Gastrocnemius medialis (tissue), 4 donors: Measurements from ENCODE around the gene FAM114A1.
"Not testable (repeated sequence)": the region's sequence is repeated elsewhere in the genome, so short reads cannot be mapped to it uniquely, and the experiment has no call there.

Experiments used
- POLR2A ChIP-seq, 2 donors: fragments of 450-650 bp; IDR thresholded peaks; one replicate each; pipeline ENCODE4 v1.6.1; 2017; ENCODE audit warnings: antibody characterized with exemption in 2 of 2, mild to moderate bottlenecking in 2 of 2, moderate library complexity in 2 of 2
- TF ChIP-seq, protein P1 (sequence below), 5 experiments: fragments of 450-650 bp in 3 of 5; fragments of 200-600 bp in 2 of 5; sonication (generic) in 2 of 5; IDR thresholded peaks in 4 of 5; conservative IDR thresholded peaks in 1 of 5; 1 replicate in 4 of 5; 2 replicates in 1 of 5; pipeline ENCODE4 v1.5.1; 2016 to 2019; ENCODE audit warnings: antibody characterized with exemption in 5 of 5, mild to moderate bottlenecking in 3 of 5, moderate library complexity in 3 of 5

DNA sequence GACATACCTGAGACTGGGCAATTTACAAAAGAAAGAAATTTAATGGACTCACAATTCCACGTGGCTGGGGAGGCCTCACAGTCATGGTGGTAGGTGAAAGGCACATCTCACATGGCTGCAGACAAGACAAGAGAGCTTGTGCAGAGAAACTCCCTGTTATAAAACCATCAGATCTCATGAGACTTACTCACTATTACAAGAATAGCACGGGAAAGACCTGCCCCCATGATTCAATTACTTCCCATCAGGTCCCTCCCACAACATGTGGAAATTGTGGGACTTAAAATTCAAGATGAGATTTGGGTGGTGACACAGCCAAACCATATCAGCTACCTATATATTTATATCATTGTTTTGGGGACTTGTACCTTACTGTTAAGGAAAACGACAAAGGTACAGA, 74.3 kb downstream of the FAM114A1 start:
- not testable (repeated sequence) for TF ChIP-seq POLR2A (IDR thresholded peaks at IDR 0.05)
- TF ChIP-seq, protein P1, sequence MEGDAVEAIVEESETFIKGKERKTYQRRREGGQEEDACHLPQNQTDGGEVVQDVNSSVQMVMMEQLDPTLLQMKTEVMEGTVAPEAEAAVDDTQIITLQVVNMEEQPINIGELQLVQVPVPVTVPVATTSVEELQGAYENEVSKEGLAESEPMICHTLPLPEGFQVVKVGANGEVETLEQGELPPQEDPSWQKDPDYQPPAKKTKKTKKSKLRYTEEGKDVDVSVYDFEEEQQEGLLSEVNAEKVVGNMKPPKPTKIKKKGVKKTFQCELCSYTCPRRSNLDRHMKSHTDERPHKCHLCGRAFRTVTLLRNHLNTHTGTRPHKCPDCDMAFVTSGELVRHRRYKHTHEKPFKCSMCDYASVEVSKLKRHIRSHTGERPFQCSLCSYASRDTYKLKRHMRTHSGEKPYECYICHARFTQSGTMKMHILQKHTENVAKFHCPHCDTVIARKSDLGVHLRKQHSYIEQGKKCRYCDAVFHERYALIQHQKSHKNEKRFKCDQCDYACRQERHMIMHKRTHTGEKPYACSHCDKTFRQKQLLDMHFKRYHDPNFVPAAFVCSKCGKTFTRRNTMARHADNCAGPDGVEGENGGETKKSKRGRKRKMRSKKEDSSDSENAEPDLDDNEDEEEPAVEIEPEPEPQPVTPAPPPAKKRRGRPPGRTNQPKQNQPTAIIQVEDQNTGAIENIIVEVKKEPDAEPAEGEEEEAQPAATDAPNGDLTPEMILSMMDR (IDR thresholded peaks at IDR 0.05 in 4 of 5, conservative IDR thresholded peaks at IDR 0.05 in 1 of 5): not testable (repeated sequence)
